Vagina (tissue), 2 donors: ENCODE results near the gene ALDH8A1.

Experiments used
- CTCF ChIP-seq, 3 experiments: fragments of 450-650 bp in 2 of 3; fragments of 200-600 bp in 1 of 3; sonication (generic) in 1 of 3; IDR thresholded peaks; one replicate each; pipeline ENCODE4 v1.5.1; 2017 to 2019; ENCODE audit warnings: antibody characterized with exemption in 3 of 3, mild to moderate bottlenecking in 2 of 3, moderate library complexity in 2 of 3
- POLR2A ChIP-seq, 2 donors: fragments of 450-650 bp; IDR thresholded peaks; one replicate each; pipeline ENCODE4 v1.6.1; 2017; ENCODE audit warnings: antibody characterized with exemption in 2 of 2, mild to moderate bottlenecking in 2 of 2, moderate library complexity in 2 of 2

- TF ChIP-seq CTCF (IDR thresholded peaks at IDR 0.05) = no peak
- TF ChIP-seq POLR2A (IDR thresholded peaks at IDR 0.05) = no peak
Measured at GRCh38 chr6:134936476-134936875, 13.4 kb downstream of the ALDH8A1 start.
